Measurements from ENCODE around the gene TMPRSS11E. TPM values are rescaled to one million over a fixed set of nuclear protein-coding genes. Genes with fewer than 3 reads are reported as not detected.

Gene TMPRSS11E
- total and polyA plus RNA-seq, 10 of the 15 experiments (the other 5 are each of a cell fraction or from before 2014, with no cell fraction given) = not detected

DNA sequence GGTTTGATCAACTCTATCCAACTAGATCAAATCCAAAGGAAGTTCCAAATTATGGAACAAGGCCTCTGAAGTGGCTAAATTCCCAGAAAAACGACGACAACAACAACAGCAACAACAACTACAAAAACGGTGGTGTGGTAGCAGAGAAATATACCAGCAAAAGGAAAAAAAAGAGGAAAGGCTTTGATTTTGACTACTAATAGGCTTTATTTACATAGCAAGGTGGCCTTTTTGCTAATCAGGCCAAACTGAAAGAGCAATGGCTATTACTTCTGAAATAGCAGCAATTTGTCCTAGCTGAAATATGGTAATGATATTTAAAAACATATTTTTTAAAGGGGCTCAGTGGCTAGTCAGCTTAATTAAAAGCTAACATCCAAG lies 40.8 kb upstream of the TMPRSS11E start:
- Histone ChIP-seq H3K27ac (ENCODE audit: control insufficient read depth, insufficient read depth) (no peak overlapping the region), H3K27me3 (replicated peaks in 1 of 2; ENCODE audit: control insufficient read depth in 2 of 2, insufficient read depth in 2 of 2, low read length in 1 of 2) (no peaks in the 10 kb centered on the region), H3K4me2 (ENCODE audit: control insufficient read depth, insufficient read depth) (no peak overlapping the region), H3K36me3 (ENCODE audit: control insufficient read depth in 2 of 2, insufficient read depth in 2 of 2, low read length in 1 of 2) (no peaks in the 10 kb centered on the region), H3K9me3 (replicated peaks; ENCODE audit: control insufficient read depth, insufficient read depth, low read length) (no peaks in the 10 kb centered on the region), H4K20me1 (ENCODE audit: control insufficient read depth, insufficient read depth) (no peaks in the 10 kb centered on the region), H3K4me3 (no peak overlapping the region), H2AFZ (ENCODE audit: control insufficient read depth, low read depth, low read length) (no peak overlapping the region), H3K9ac (ENCODE audit: control insufficient read depth, insufficient read depth, low read length) (no peak overlapping the region), H3K4me1 (ENCODE audit: control insufficient read depth, insufficient read depth, low read length) (no peaks in the 10 kb centered on the region), H3K79me2 (ENCODE audit: control insufficient read depth, insufficient read depth, low read length) (no peaks in the 10 kb centered on the region)
- FAIRE-seq = no peak
- no peak for DNase-seq (ENCODE audit: low read depth, low spot score)
- ChIA-PET RAD21 (ENCODE audit: unreplicated experiment) (no interaction called here), SMC1A (ENCODE audit: uncharacterized antibody, unreplicated experiment) (no interaction called here), CTCF (no interaction called here), POLR2A (no interaction called here)
- intact Hi-C loops (cut with micrococcal nuclease; ENCODE audit: unreplicated experiment) = no loop called here
- WGBS (ENCODE audit: insufficient coverage, insufficient replicate concordance, low lambda C conversion rate, missing lambda C conversion rate) = 24% methylated on average over 3 of the region's 3 CpGs
- no TSS peak for BruUV-seq (replicated peaks)
- no peak for ATAC-seq
- in situ Hi-C loops (cut with MboI) = no loop called here
- no peak for TF ChIP-seq KDM1A (IDR thresholded peaks at IDR 0.05; ENCODE audit: borderline replicate concordance)
- TF ChIP-seq, protein P1, sequence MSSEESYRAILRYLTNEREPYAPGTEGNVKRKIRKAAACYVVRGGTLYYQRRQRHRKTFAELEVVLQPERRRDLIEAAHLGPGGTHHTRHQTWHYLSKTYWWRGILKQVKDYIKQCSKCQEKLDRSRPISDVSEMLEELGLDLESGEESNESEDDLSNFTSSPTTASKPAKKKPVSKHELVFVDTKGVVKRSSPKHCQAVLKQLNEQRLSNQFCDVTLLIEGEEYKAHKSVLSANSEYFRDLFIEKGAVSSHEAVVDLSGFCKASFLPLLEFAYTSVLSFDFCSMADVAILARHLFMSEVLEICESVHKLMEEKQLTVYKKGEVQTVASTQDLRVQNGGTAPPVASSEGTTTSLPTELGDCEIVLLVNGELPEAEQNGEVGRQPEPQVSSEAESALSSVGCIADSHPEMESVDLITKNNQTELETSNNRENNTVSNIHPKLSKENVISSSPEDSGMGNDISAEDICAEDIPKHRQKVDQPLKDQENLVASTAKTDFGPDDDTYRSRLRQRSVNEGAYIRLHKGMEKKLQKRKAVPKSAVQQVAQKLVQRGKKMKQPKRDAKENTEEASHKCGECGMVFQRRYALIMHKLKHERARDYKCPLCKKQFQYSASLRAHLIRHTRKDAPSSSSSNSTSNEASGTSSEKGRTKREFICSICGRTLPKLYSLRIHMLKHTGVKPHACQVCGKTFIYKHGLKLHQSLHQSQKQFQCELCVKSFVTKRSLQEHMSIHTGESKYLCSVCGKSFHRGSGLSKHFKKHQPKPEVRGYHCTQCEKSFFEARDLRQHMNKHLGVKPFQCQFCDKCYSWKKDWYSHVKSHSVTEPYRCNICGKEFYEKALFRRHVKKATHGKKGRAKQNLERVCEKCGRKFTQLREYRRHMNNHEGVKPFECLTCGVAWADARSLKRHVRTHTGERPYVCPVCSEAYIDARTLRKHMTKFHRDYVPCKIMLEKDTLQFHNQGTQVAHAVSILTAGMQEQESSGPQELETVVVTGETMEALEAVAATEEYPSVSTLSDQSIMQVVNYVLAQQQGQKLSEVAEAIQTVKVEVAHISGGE (CRISPR knock-in tag; IDR thresholded peaks at IDR 0.05) = no peak
- no peak for TF ChIP-seq POLR2AphosphoS2 (IDR thresholded peaks at IDR 0.05; ENCODE audit: low read depth, low read length)
- no peak for TF ChIP-seq ETV6 (conservative IDR thresholded peaks at IDR 0.05 in 1 of 2, IDR thresholded peaks at IDR 0.05 in 1 of 2; ENCODE audit: borderline replicate concordance in 1 of 2, low read depth in 1 of 2)
- TF ChIP-seq SIX5 (IDR thresholded peaks at IDR 0.05; ENCODE audit: low read depth, low read length, severe bottlenecking) = no peak
- TF ChIP-seq, protein P2, sequence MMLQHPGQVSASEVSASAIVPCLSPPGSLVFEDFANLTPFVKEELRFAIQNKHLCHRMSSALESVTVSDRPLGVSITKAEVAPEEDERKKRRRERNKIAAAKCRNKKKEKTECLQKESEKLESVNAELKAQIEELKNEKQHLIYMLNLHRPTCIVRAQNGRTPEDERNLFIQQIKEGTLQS (IDR thresholded peaks at IDR 0.05; ENCODE audit: borderline replicate concordance, extremely low read depth, low read depth, low read length) = no peak
- TF ChIP-seq ZSCAN29 (IDR thresholded peaks at IDR 0.05) = no peak
- TF ChIP-seq, protein P3, sequence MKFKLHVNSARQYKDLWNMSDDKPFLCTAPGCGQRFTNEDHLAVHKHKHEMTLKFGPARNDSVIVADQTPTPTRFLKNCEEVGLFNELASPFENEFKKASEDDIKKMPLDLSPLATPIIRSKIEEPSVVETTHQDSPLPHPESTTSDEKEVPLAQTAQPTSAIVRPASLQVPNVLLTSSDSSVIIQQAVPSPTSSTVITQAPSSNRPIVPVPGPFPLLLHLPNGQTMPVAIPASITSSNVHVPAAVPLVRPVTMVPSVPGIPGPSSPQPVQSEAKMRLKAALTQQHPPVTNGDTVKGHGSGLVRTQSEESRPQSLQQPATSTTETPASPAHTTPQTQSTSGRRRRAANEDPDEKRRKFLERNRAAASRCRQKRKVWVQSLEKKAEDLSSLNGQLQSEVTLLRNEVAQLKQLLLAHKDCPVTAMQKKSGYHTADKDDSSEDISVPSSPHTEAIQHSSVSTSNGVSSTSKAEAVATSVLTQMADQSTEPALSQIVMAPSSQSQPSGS (IDR thresholded peaks at IDR 0.05; ENCODE audit: low read length) = no peak
- no peak for TF ChIP-seq SUPT20H (IDR thresholded peaks at IDR 0.05; ENCODE audit: borderline replicate concordance, control insufficient read depth, low read depth, low read length)
- no peak for TF ChIP-seq SIN3A (IDR thresholded peaks at IDR 0.05; ENCODE audit: low read depth, low read length)
- TF ChIP-seq TBL1XR1 (IDR thresholded peaks at IDR 0.05; ENCODE audit: low read depth, low read length) = no peak
- no peak for TF ChIP-seq NBN (IDR thresholded peaks at IDR 0.05)
- TF ChIP-seq, protein P4, sequence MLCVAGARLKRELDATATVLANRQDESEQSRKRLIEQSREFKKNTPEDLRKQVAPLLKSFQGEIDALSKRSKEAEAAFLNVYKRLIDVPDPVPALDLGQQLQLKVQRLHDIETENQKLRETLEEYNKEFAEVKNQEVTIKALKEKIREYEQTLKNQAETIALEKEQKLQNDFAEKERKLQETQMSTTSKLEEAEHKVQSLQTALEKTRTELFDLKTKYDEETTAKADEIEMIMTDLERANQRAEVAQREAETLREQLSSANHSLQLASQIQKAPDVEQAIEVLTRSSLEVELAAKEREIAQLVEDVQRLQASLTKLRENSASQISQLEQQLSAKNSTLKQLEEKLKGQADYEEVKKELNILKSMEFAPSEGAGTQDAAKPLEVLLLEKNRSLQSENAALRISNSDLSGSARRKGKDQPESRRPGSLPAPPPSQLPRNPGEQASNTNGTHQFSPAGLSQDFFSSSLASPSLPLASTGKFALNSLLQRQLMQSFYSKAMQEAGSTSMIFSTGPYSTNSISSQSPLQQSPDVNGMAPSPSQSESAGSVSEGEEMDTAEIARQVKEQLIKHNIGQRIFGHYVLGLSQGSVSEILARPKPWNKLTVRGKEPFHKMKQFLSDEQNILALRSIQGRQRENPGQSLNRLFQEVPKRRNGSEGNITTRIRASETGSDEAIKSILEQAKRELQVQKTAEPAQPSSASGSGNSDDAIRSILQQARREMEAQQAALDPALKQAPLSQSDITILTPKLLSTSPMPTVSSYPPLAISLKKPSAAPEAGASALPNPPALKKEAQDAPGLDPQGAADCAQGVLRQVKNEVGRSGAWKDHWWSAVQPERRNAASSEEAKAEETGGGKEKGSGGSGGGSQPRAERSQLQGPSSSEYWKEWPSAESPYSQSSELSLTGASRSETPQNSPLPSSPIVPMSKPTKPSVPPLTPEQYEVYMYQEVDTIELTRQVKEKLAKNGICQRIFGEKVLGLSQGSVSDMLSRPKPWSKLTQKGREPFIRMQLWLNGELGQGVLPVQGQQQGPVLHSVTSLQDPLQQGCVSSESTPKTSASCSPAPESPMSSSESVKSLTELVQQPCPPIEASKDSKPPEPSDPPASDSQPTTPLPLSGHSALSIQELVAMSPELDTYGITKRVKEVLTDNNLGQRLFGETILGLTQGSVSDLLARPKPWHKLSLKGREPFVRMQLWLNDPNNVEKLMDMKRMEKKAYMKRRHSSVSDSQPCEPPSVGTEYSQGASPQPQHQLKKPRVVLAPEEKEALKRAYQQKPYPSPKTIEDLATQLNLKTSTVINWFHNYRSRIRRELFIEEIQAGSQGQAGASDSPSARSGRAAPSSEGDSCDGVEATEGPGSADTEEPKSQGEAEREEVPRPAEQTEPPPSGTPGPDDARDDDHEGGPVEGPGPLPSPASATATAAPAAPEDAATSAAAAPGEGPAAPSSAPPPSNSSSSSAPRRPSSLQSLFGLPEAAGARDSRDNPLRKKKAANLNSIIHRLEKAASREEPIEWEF (IDR thresholded peaks at IDR 0.05; ENCODE audit: insufficient replicate concordance, low read depth, low read length) = no peak
- TF ChIP-seq BHLHE40 (IDR thresholded peaks at IDR 0.05; ENCODE audit: borderline replicate concordance in 1 of 2, low read depth in 2 of 2, low read length in 1 of 2) = no peak
